HL-60/S4 treated with retinoic acid at 250 ng/mL for 4 days and 3 days (cell line): Measurements from ENCODE around the gene CCNG2.

Experiments
- in situ Hi-C: fragments of 300-500 bp; cut with MboI; formaldehyde crosslinking; loops from 2 replicates; pipeline ENCODE4 v1.7.0; 2022; ENCODE audit warnings: low sequenced_read_pairs

The CCNG2 gene

DNA sequence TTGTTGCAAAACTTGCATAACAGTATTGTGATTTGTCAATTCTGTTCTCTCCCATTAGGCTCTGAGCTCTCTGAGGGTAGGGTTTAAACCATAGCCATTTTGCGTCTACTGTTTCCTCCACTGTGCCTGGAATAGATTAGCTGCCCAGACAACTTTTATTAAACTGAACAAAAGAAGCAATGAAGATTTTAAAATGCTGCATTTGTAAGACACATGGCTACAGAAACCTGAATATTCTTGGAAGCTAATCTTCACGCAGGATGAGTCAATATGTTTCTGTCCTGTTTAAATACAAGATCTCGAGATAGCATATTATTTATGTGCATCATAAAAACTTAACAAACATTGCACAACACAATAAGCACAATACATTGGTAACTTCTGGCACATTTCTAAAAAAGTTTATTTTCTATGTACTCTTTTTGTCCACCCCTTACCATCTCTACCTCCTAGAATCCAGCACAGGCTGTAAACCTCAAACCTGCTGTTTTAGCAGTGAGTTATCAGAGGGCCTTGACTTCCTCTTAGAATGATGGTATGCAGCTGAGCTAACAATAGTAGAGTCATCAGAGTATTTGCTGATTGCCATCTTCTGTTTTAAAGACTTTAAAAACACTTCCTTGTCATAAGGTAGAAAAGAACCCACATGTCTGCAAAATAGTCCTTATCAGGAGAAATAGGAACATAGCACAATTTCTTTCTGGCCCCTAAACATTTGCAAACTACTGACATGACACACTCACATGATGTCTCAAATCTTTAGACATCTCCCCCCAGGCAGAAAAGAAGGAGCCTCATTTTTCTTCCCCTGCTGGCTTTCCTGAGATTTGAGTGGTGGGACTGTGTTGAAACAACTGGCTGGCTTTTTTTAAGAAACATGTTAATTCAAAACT, 10.6 kb upstream of the CCNG2 start:
- in situ Hi-C loops, result no loop called here

- in situ Hi-C loops, result no loop called here
Observed at GRCh38 chr4:77147079-77147782, 9.8 kb upstream of the CCNG2 start.

GRCh38 chr4:77148078-77148477, 8.9 kb upstream of the CCNG2 start:
- in situ Hi-C loops, result no loop called here

DNA sequence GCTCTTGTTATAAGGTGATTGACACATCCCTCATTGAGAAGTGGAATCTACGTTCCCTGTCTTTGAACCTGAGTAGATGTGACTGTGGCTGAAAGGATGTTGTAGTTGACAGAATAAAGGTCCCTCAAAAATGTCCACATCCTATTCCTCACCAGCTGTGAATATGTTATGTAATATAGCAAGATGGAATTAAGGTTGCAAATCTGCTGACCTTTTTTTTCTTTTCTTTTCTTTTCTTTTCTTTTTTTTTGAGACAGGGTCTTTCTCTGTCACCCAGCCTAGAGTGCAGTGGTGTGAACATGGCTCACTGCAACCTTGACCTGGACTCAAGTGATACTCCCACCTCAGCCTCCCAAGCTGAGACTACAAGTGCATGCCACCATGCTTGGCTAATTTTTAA, 7.2 kb upstream of the CCNG2 start:
- in situ Hi-C loops, result no loop called here

GRCh38 chr4:77151241-77151640, 5.8 kb upstream of the CCNG2 start:
- in situ Hi-C loops, result no loop called here

DNA sequence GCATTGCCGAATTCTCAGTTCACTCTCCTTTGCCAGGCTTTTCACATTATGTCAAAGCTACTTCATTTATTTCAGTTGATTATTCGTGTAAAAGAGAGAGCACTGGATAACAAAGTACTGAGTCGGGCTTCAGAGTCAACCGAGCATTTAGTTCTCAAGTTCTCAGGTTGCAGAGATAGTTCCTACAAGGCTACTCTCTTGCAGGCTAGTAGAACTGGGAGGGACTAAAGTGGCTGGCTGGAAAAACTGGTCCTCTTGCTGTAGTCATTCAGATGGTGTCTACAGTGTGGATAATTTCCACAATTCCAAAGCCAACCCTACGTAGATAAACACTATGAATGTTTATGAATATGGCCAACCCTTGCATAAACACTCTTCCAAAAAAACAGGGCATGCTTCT, 4.6 kb upstream of the CCNG2 start:
- in situ Hi-C loops, result no loop called here

- in situ Hi-C loops, result no loop called here
Observed at GRCh38 chr4:77153006-77153405, 4.0 kb upstream of the CCNG2 start.

- in situ Hi-C loops, result no loop called here
Observed at GRCh38 chr4:77154065-77154464, 2.9 kb upstream of the CCNG2 start.

GRCh38 chr4:77154761-77155499, 2.1 kb upstream of the CCNG2 start:
- in situ Hi-C loops, result no loop called here

- in situ Hi-C loops, result no loop called here
Observed at GRCh38 chr4:77155631-77156452, 1.2 kb upstream of the CCNG2 start.

- in situ Hi-C loops, result no loop called here
Observed at GRCh38 chr4:77156533-77156911, 485 bp upstream of the CCNG2 start.

- in situ Hi-C loops, result no loop called here
Observed at GRCh38 chr4:77157859-77158486, 966 bp downstream of the CCNG2 start.

GRCh38 chr4:77158487-77158861, 1.5 kb downstream of the CCNG2 start:
- in situ Hi-C loops, result no loop called here

- in situ Hi-C loops, result no loop called here
Observed at GRCh38 chr4:77159806-77160205, 2.8 kb downstream of the CCNG2 start.

DNA sequence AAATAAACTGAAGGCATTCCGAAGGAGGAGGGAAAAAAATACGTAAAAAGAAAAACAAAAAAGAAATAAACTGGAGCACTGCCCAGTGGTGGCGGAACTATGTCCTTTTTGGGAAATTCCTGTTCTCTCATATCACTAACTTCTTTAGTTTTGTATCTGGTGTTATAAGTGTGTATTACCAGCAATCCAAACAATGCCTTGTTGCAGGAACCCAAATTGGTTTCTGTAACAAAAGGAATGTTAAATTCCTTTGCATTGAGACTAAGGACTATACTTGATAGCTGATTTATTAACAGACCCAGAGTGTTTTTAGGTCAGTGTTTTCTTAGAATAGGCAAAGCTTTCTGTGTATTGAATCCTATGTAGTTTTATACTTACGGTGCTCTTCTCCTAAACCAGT, 6.6 kb downstream of the CCNG2 start:
- in situ Hi-C loops, result no loop called here

DNA sequence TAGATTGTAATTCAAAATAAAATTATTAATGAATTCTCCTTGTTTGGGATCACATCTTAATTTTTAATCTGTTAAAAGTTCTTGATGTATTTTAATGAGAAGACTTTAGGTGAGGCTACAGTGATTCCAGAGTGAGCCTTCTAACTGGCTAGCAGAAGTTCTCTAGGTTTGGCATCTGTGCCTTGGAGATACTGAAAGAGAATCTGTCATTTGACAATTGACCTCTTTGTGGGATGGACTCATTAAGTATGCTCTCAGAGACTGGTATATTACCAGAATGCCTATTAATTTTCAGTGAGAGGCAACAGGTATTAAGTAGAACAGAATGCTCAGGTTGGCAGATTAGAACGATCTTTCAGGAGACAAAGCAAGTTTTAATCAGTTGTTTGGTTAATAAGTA, 10.2 kb downstream of the CCNG2 start:
- in situ Hi-C loops, result no loop called here

DNA sequence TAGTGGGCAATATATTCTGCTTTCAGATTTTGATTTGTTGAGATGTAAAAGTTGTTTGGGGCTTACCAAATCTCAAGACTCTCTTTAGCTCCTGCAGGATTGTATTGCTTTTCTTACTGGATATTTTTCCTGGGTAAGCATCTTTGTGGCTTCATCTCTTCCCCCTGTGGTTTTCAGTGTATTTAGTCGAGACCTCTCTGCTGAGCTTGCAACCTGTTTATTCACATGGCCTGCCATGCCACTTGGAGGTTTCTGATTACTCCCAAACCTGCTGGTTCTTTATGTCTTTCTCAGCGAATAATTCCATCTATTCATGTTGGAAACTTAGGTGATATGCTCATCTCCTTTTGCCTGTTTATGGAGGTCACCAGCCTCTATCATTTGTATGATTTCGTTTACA, 10.9 kb downstream of the CCNG2 start:
- in situ Hi-C loops, result no loop called here

- in situ Hi-C loops, result no loop called here
Observed at GRCh38 chr4:77169481-77169880, 12.5 kb downstream of the CCNG2 start.

DNA sequence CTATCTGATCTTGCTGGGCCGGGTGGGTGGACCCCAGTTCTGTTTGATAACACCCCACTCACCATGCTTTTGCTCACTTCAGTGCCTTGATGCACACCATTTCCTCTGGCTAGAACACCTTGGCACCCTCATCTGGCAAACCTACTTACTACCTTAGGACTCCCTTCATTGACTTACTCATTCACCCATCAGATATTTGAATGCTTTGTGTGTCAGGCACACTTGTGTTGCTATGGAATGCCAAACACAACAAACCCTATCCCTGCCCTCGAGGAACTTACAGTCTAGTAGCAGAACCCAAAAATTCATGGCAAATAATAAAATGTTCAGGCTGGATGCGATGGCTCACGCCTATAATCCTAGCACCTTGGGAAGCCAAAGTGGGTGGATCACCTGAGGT, 13.9 kb downstream of the CCNG2 start:
- in situ Hi-C loops, result no loop called here

GRCh38 chr4:77172336-77172735, 15.3 kb downstream of the CCNG2 start:
- in situ Hi-C loops, result no loop called here
